Neuronal stem cell (in vitro differentiated cells): ENCODE data around the gene KIF25.

ENCODE experiments used
- DNase-seq: peaks from one replicate; pipeline ENCODE4 v3.0.0-alpha.2; 2013; ENCODE audit warnings: low spot score
- H2AFZ ChIP-seq: one replicate; pipeline ENCODE4 v1.6.1; 2013; ENCODE audit warnings: mild to moderate bottlenecking, low read length, inconsistent platforms
- H2AK5ac ChIP-seq: 2 replicates; pipeline ENCODE4 v1.6.1; 2013; ENCODE audit warnings: low read depth, mild to moderate bottlenecking, inconsistent platforms, low read length, moderate library complexity, mixed read lengths
- H2BK120ac ChIP-seq: 2 replicates; pipeline ENCODE4 v1.6.1; 2013; ENCODE audit warnings: low read depth, mild to moderate bottlenecking, inconsistent platforms, low read length, moderate library complexity, mixed read lengths
- H2BK12ac ChIP-seq: one replicate; pipeline ENCODE4 v1.6.1; 2013; ENCODE audit warnings: low read length, inconsistent platforms
- H2BK15ac ChIP-seq: 2 replicates; pipeline ENCODE4 v1.6.1; 2013; ENCODE audit warnings: mild to moderate bottlenecking, low read length, inconsistent platforms, mixed read lengths
- H2BK5ac ChIP-seq: one replicate; pipeline ENCODE4 v1.6.1; 2013; ENCODE audit warnings: inconsistent platforms, mild to moderate bottlenecking, low read length, moderate library complexity
- H3K14ac ChIP-seq: one replicate; pipeline ENCODE4 v1.6.1; 2013; ENCODE audit warnings: low read length, inconsistent platforms
- H3K18ac ChIP-seq: 2 replicates; pipeline ENCODE4 v1.6.1; 2013; ENCODE audit warnings: low read length, inconsistent platforms
- H3K23ac ChIP-seq: 2 replicates; pipeline ENCODE4 v1.6.1; 2013; ENCODE audit warnings: low read depth, mild to moderate bottlenecking, mixed read lengths, low read length, inconsistent platforms; ENCODE audit not compliant: poor library complexity
- H3K27ac ChIP-seq: replicated peaks from 3 replicates; pipeline ENCODE4 v1.5.1; 2013; ENCODE audit warnings: low read length, inconsistent platforms
- H3K27me3 ChIP-seq, 3 experiments: 2 replicates each; pipeline ENCODE4 v1.6.1; 2013; ENCODE audit warnings: low read length in 3 of 3, mild to moderate bottlenecking in 2 of 3, inconsistent platforms in 1 of 3, low read depth in 1 of 3, mixed read lengths in 1 of 3, moderate library complexity in 1 of 3; ENCODE audit not compliant: control insufficient read depth in 3 of 3, insufficient read depth in 3 of 3
- H3K36me3 ChIP-seq, 2 donors: replicated peaks in 1 of 2; 2 replicates each; pipeline ENCODE4 v1.6.1; 2013; ENCODE audit warnings: low read length in 2 of 2; ENCODE audit not compliant: control insufficient read depth in 2 of 2, insufficient read depth in 2 of 2
- H3K4ac ChIP-seq: 2 replicates; pipeline ENCODE4 v1.6.1; 2013; ENCODE audit warnings: inconsistent platforms, mild to moderate bottlenecking, low read length, moderate library complexity
- H3K4me1 ChIP-seq, 2 donors: 1 replicate in 1 of 2; 2 replicates in 1 of 2; pipeline ENCODE4 v1.6.1; 2013; ENCODE audit warnings: low read length in 2 of 2, low read depth in 1 of 2; ENCODE audit not compliant: control insufficient read depth in 2 of 2, insufficient read depth in 1 of 2
- H3K4me2 ChIP-seq: one replicate; pipeline ENCODE4 v1.6.1; 2013; ENCODE audit warnings: mild to moderate bottlenecking, low read length, inconsistent platforms; ENCODE audit not compliant: insufficient read depth, poor library complexity, severe bottlenecking
- H3K4me3 ChIP-seq, 2 donors: 2 replicates each; pipeline ENCODE4 v1.5.1; 2013; ENCODE audit warnings: low read length in 2 of 2, mild to moderate bottlenecking in 2 of 2, inconsistent platforms in 1 of 2, moderate library complexity in 1 of 2
- H3K79me1 ChIP-seq: one replicate; pipeline ENCODE4 v1.6.1; 2013; ENCODE audit warnings: low read depth, mild to moderate bottlenecking, inconsistent platforms, low read length, moderate library complexity
- H3K9ac ChIP-seq: one replicate; pipeline ENCODE4 v1.6.1; 2013; ENCODE audit warnings: mild to moderate bottlenecking, low read depth, low read length, inconsistent platforms; ENCODE audit not compliant: poor library complexity
- H3K9me3 ChIP-seq, 2 donors: replicated peaks in 1 of 2; 2 replicates each; pipeline versions ENCODE3 to v1.6.1; 2013; ENCODE audit warnings: low read length in 2 of 2, mild to moderate bottlenecking in 2 of 2, inconsistent platforms in 1 of 2, low read depth in 1 of 2, mixed read lengths in 1 of 2, moderate library complexity in 1 of 2; ENCODE audit not compliant: control insufficient read depth in 2 of 2, insufficient read depth in 1 of 2
- H4K8ac ChIP-seq: one replicate; pipeline ENCODE4 v1.6.1; 2013; ENCODE audit warnings: low read depth, mild to moderate bottlenecking, inconsistent platforms, low read length, moderate library complexity
- H4K91ac ChIP-seq: one replicate; pipeline ENCODE4 v1.6.1; 2013; ENCODE audit warnings: low read length, low read depth, mild to moderate bottlenecking, inconsistent platforms; ENCODE audit not compliant: poor library complexity
- WGBS, 2 donors: extraction: QIAGEN DNeasy Blood & Tissue Kit; methylation state at CpG; one replicate each; pipeline ENCODE4 v1.1.7; 2013; ENCODE audit warnings: missing lambda C conversion rate in 2 of 2, mixed read lengths in 1 of 2; ENCODE audit not compliant: insufficient read length in 2 of 2, insufficient replicate concordance in 1 of 2; ENCODE audit errors: extremely low coverage in 2 of 2; 5-methylcytosine and 5-hydroxymethylcytosine counted together

KIF25 gene

GRCh38 chr6:168088161-168089053 lies 90.9 kb downstream of the KIF25 start:
- peaks cover 0 to 3% (median 0%) of the 10 kb centered on the region in 3 experiments for H3K27me3 ChIP-seq
- H3K14ac ChIP-seq = no peak overlapping the region
- H3K4me3 ChIP-seq = no peak overlapping the region
- no peak overlapping the region for H4K8ac ChIP-seq
- peak overlapping the region; percentile 67 for H2BK12ac ChIP-seq
- H3K9ac ChIP-seq = peak overlapping the region; percentile 5
- H4K91ac ChIP-seq = peak overlapping the region; percentile 79
- H2BK5ac ChIP-seq = peak overlapping the region; percentile 8
- no peak overlapping the region for H3K4ac ChIP-seq
- peak overlapping the region; percentile 98 for H3K18ac ChIP-seq
- peak overlapping the region; percentile 97 for H2BK120ac ChIP-seq
- DNase-seq = peak; percentile 62
- H2AFZ ChIP-seq = peak overlapping the region; percentile 80
- WGBS, 2 donors = no CpG with 5 or more reads among the region's 20 CpGs
- no peak overlapping the region for H3K23ac ChIP-seq
- H3K36me3 ChIP-seq = no peaks in the 10 kb centered on the region
- no peaks in the 10 kb centered on the region for H3K79me1 ChIP-seq
- H3K9me3 ChIP-seq = peaks cover 7 to 8% of the 10 kb centered on the region in 2 donors
- H2AK5ac ChIP-seq = peak overlapping the region; percentile 92
- H3K4me2 ChIP-seq = no peak overlapping the region
- peak overlapping the region; percentile 84 for H3K27ac ChIP-seq
- peak overlapping the region; percentile 87 for H2BK15ac ChIP-seq
- peaks cover 18 to 29% of the 10 kb centered on the region in 2 donors for H3K4me1 ChIP-seq

GRCh38 chr6:168089186-168090063 lies 92.0 kb downstream of the KIF25 start:
- Histone ChIP-seq H3K9me3 (peaks cover 7 to 8% of the 10 kb centered on the region in 2 donors), H3K4ac (peak overlapping the region; percentile 62), H3K14ac (peak overlapping the region; percentile 57), H3K9ac (no peak overlapping the region), H2BK120ac (peak overlapping the region; percentile 77), H3K4me2 (no peak overlapping the region), H3K36me3 (no peaks in the 10 kb centered on the region), H2BK5ac (peak overlapping the region; percentile 8), H3K4me3 (no peak overlapping the region), H2AK5ac (peak overlapping the region; percentile 92), H2BK15ac (peak overlapping the region; percentile 86), H2BK12ac (peak overlapping the region; percentile 95), H4K8ac (peak overlapping the region; percentile 72), H3K18ac (peak overlapping the region; percentile 98), H3K79me1 (no peaks in the 10 kb centered on the region), H4K91ac (no peak overlapping the region), H3K27me3 (no peaks in the 10 kb centered on the region), H3K4me1 (peaks cover 20 to 32% of the 10 kb centered on the region in 2 donors), H3K27ac (peak overlapping the region; percentile 84), H3K23ac (peak overlapping the region; percentile 61), H2AFZ (peak overlapping the region; percentile 18)
- DNase-seq = no peak
- no CpG with 5 or more reads among the region's 34 CpGs for WGBS, 2 donors

- no CpG with 5 or more reads among the region's 16 CpGs for WGBS, 2 donors
- peak overlapping the region; percentile 92 for H2AK5ac ChIP-seq
- no peak overlapping the region for H3K4me2 ChIP-seq
- no peak for DNase-seq
- peak overlapping the region; percentile 95 for H2BK12ac ChIP-seq
- no peak overlapping the region for H2AFZ ChIP-seq
- no peak overlapping the region for H3K14ac ChIP-seq
- H3K23ac ChIP-seq = peak overlapping the region; percentile 20
- H3K27me3 ChIP-seq = no peaks in the 10 kb centered on the region
- H4K91ac ChIP-seq = no peak overlapping the region
- H4K8ac ChIP-seq = no peak overlapping the region
- H3K4ac ChIP-seq = no peak overlapping the region
- H2BK5ac ChIP-seq = peak overlapping the region; percentile 8
- H3K27ac ChIP-seq = no peak overlapping the region
- H3K36me3 ChIP-seq = no peaks in the 10 kb centered on the region
- H3K9me3 ChIP-seq = peaks cover 7 to 8% of the 10 kb centered on the region in 2 donors
- H3K4me1 ChIP-seq = peaks cover 20 to 29% of the 10 kb centered on the region in 2 donors
- H3K9ac ChIP-seq = no peak overlapping the region
- peak overlapping the region; percentile 86 for H2BK15ac ChIP-seq
- H3K18ac ChIP-seq = peak overlapping the region; percentile 98
- no peak overlapping the region for H3K4me3 ChIP-seq
- no peaks in the 10 kb centered on the region for H3K79me1 ChIP-seq
- peak overlapping the region; percentile 77 for H2BK120ac ChIP-seq
Measured at GRCh38 chr6:168090064-168090690, 92.7 kb downstream of the KIF25 start.
